Activated CD8-positive, alpha-beta memory T cell treated with anti-CD3 and anti-CD28 coated beads, Interleukin-2, amount 50 U/mL, for 1 hour (primary cell): ENCODE data around the gene SGK2.

Experiments used
- DNase-seq: peaks from one replicate; pipeline ENCODE4 v3.0.0-alpha.2; 2020; ENCODE audit errors: extremely low read depth

Gene SGK2

GRCh38 chr20:43558412-43559146 lies at the start of gene SGK2:
TSS of gene SGK2 (plus strand) at chr20:43559027. CDS start at chr20:43566496, 7,469 bp downstream.
- DNase-seq: no peak

GRCh38 chr20:43511879-43512278 lies 46.9 kb upstream of the SGK2 start:
- DNase-seq: no peak

- DNase-seq: no peak
These were observed 45.4 kb upstream of the SGK2 start for GRCh38 chr20:43513372-43513930.

- peak; percentile 89 for DNase-seq
These were observed 44.7 kb upstream of the SGK2 start for GRCh38 chr20:43513931-43514647.

GRCh38 chr20:43514648-43514999 lies 44.2 kb upstream of the SGK2 start:
- no peak for DNase-seq

- no peak for DNase-seq
These were observed 43.2 kb upstream of the SGK2 start for GRCh38 chr20:43515628-43516027.

GRCh38 chr20:43516251-43516824 lies 42.5 kb upstream of the SGK2 start:
- DNase-seq: no peak

- no peak for DNase-seq
These were observed 38.7 kb upstream of the SGK2 start for GRCh38 chr20:43520074-43520630.

GRCh38 chr20:43525021-43525420 lies 33.8 kb upstream of the SGK2 start:
- no peak for DNase-seq

GRCh38 chr20:43528258-43528875 lies 30.5 kb upstream of the SGK2 start:
- no peak for DNase-seq

- no peak for DNase-seq
These were observed 29.8 kb upstream of the SGK2 start for GRCh38 chr20:43529051-43529450.

- DNase-seq: no peak
These were observed 29.2 kb upstream of the SGK2 start for GRCh38 chr20:43529457-43530153.

GRCh38 chr20:43530321-43531090 lies 28.3 kb upstream of the SGK2 start:
- DNase-seq: no peak

- DNase-seq: no peak
These were observed 27.8 kb upstream of the SGK2 start for GRCh38 chr20:43531091-43531443.

GRCh38 chr20:43532416-43533055 lies 26.3 kb upstream of the SGK2 start:
- DNase-seq: no peak

- DNase-seq: no peak
These were observed 25.8 kb upstream of the SGK2 start for GRCh38 chr20:43533060-43533459.

GRCh38 chr20:43534016-43534415 lies 24.8 kb upstream of the SGK2 start:
- no peak for DNase-seq

- DNase-seq: no peak
These were observed 24.0 kb upstream of the SGK2 start for GRCh38 chr20:43534791-43535350.

GRCh38 chr20:43535370-43536004 lies 23.3 kb upstream of the SGK2 start:
- DNase-seq: no peak
